K562 (cell line): ENCODE data around the gene ZNF48. TPM values are rescaled to one million over a fixed set of nuclear protein-coding genes. Genes with fewer than 3 reads are reported as not detected.

Experiments used
- ATF1 ChIP-seq, 2 experiments: fragments of 450-650 bp in 1 of 2; IDR thresholded peaks; 2 replicates each; pipeline ENCODE4 v1.6.1; 2016; ENCODE audit warnings: missing compliant biosample characterization in 1 of 2, missing genetic modification characterization in 1 of 2
- BACH1 ChIP-seq: fragments of 200-800 bp; sonication (Bioruptor generic); IDR thresholded peaks from 2 replicates; pipeline ENCODE4 v1.6.1; 2016; ENCODE audit warnings: missing genetic modification characterization, missing compliant biosample characterization
- CXXC5 ChIP-seq: fragments of 250-450 bp; sonication (Bioruptor Pico); IDR thresholded peaks from 2 replicates; pipeline ENCODE4 v1.8.0; 2022; ENCODE audit warnings: inconsistent platforms, mild to moderate bottlenecking, moderate library complexity
- FOXA3 ChIP-seq, 2 experiments: fragments of 450-650 bp in 1 of 2; sonication (generic) in 1 of 2; formaldehyde crosslinking; IDR thresholded peaks in 1 of 2; conservative IDR thresholded peaks in 1 of 2; 2 replicates each; pipeline versions ENCODE4 v1.4.0 to v1.8.0; 2020 to 2022; ENCODE audit warnings: mild to moderate bottlenecking in 2 of 2, missing genetic modification reagents in 1 of 2
- HDAC6 ChIP-seq: IDR thresholded peaks from 2 replicates; pipeline ENCODE4 v1.6.1; 2012; ENCODE audit warnings: low read depth, mild to moderate bottlenecking, control low read depth, inconsistent platforms, low read length, moderate library complexity
- NONO ChIP-seq, 2 experiments: fragments of 200-400 bp in 1 of 2; fragments of 450-650 bp in 1 of 2; formaldehyde crosslinking in 1 of 2; IDR thresholded peaks; 2 replicates each; pipeline ENCODE4 v1.6.1; 2017; ENCODE audit warnings: low read depth in 2 of 2, mild to moderate bottlenecking in 2 of 2, moderate library complexity in 2 of 2, low read length in 1 of 2
- PHB ChIP-seq: fragments of 250-450 bp; sonication (Bioruptor Pico); IDR thresholded peaks from 2 replicates; pipeline ENCODE4 v1.5.0; 2021
- RBM14 ChIP-seq: fragments of 200-400 bp; formaldehyde crosslinking; IDR thresholded peaks from 2 replicates; pipeline ENCODE4 v1.6.1; 2018; ENCODE audit warnings: low read depth, mild to moderate bottlenecking, low read length, moderate library complexity, borderline replicate concordance; ENCODE audit not compliant: insufficient read depth
- ZC3H4 ChIP-seq: sonication (generic); formaldehyde crosslinking; IDR thresholded peaks from 2 replicates; pipeline ENCODE4 v1.9.0; 2021; ENCODE audit warnings: missing genetic modification reagents, borderline replicate concordance
- ZNF586 ChIP-seq: fragments of 450-650 bp; formaldehyde crosslinking; conservative IDR thresholded peaks from 2 replicates; pipeline ENCODE4 v1.4.0; 2020; ENCODE audit warnings: mild to moderate bottlenecking, moderate library complexity
- ZNF764 ChIP-seq: fragments of 250-450 bp; sonication (Bioruptor Pico); IDR thresholded peaks from 2 replicates; pipeline ENCODE4 v1.4.0; 2020; ENCODE audit warnings: low read depth, mild to moderate bottlenecking, moderate library complexity
- ZNF830 ChIP-seq: fragments of 250-450 bp; sonication (Bioruptor Pico); IDR thresholded peaks from 2 replicates; pipeline ENCODE4 v1.5.0; 2021; ENCODE audit warnings: mild to moderate bottlenecking
- polyA plus RNA-seq, 8 experiments: library from polyadenylated mRNA; depleted of rRNA in 4 of 8; stranded (reverse) in 5 of 8; unstranded in 3 of 8; fragments of >200 nt; fragmentation: Nextera tagmentation in 2 of 8; fragmentation: Illumina TruSeq in 1 of 8; extraction: Ambion mirVana in 2 of 8; extraction: Trizol in 1 of 8; gene quantifications; 2 replicates each; pipeline versions ENCODE4 v1.2.1 to v1.2.3, GENCODE V29; 2011 to 2014; ENCODE audit warnings: inconsistent platforms in 1 of 8, missing spikeins in 1 of 8
- total RNA-seq, 7 experiments: library from RNA; depleted of rRNA in 6 of 7; stranded (reverse); fragments of >200 nt in 6 of 7; fragmentation: Illumina TruSeq in 2 of 7; extraction: Trizol in 2 of 7; gene quantifications; 2 replicates each; pipeline versions ENCODE4 v1.2.1 to v1.2.3, GENCODE V29; 2011 to 2021; ENCODE audit warnings: low replicate concordance in 1 of 7
- TF ChIP-seq, protein P1 (sequence below): fragments of 450-650 bp; formaldehyde crosslinking; IDR thresholded peaks from 2 replicates; pipeline ENCODE4 v1.4.0; 2020; ENCODE audit warnings: mild to moderate bottlenecking, moderate library complexity
- TF ChIP-seq, protein P2 (sequence below): fragments of 450-650 bp; IDR thresholded peaks from 2 replicates; pipeline ENCODE4 v1.6.1; 2018; ENCODE audit not compliant: partially characterized antibody
- TF ChIP-seq, protein P3 (sequence below): sonication (generic); formaldehyde crosslinking; IDR thresholded peaks from 2 replicates; pipeline ENCODE4 v1.8.0; 2022; ENCODE audit warnings: missing genetic modification reagents, mild to moderate bottlenecking, borderline replicate concordance
- TF ChIP-seq, protein P4 (sequence below): fragments of 250-450 bp; sonication (Bioruptor Pico); IDR thresholded peaks from 2 replicates; pipeline ENCODE4 v1.8.0; 2022; ENCODE audit warnings: inconsistent platforms
- TF ChIP-seq, protein P5 (sequence below): IDR thresholded peaks from 2 replicates; pipeline ENCODE4 v1.6.1; 2011; ENCODE audit not compliant: insufficient read length; ENCODE audit errors: extremely low read depth

The ZNF48 gene
- total and polyA plus RNA-seq, 9 of the 15 experiments (the other 6 are each of a cell fraction or from before 2014, with no cell fraction given) = 0.38 to 11.6 (median 4.7) TPM

DNA sequence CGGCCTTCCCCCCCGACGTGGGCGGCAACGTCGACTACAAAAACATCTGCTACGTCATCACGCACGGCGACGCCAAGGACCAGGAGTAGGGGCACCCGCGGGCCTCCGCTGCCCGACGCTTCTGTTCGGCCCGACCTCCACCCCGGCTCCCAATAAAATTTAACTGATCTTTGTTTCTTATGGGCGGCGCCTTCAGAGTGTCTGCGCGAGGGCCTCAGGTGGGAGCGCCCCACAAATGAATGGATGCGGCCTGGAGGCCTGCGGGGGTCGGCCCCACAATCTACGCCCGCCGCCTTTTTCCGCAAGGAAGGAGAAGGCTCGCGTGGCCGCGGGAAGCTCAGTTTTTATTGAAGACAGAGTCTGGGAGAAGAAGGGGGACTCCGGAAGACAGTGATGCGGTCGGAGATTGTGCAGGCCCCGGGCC is 17.4 kb upstream of the ZNF48 start (continued):
- TF ChIP-seq, protein P1, sequence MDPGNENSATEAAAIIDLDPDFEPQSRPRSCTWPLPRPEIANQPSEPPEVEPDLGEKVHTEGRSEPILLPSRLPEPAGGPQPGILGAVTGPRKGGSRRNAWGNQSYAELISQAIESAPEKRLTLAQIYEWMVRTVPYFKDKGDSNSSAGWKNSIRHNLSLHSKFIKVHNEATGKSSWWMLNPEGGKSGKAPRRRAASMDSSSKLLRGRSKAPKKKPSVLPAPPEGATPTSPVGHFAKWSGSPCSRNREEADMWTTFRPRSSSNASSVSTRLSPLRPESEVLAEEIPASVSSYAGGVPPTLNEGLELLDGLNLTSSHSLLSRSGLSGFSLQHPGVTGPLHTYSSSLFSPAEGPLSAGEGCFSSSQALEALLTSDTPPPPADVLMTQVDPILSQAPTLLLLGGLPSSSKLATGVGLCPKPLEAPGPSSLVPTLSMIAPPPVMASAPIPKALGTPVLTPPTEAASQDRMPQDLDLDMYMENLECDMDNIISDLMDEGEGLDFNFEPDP = no peak
- TF ChIP-seq ZNF830 (0 out of 2 replicates have a peak, but pooled peaks have one; percentile 54), HDAC6 (no peak), FOXA3 (CRISPR knock-in tag; conservative IDR thresholded peaks at IDR 0.05 in 1 of 2, IDR thresholded peaks at IDR 0.05 in 1 of 2) (no peak), ZC3H4 (no peak), ZNF586 (CRISPR knock-in tag) (no peak), CXXC5 (peak; percentile 65), ATF1 (CRISPR knock-in tag; IDR thresholded peaks at IDR 0.05) (peak; percentile 60; the same call in 1 of the 2 replicates), ATF1 (tag; IDR thresholded peaks at IDR 0.05) (peak; percentile 96), ZNF764 (no peak), RBM14 (no peak), PHB (CRISPR knock-in tag) (no peak), BACH1 (peak; percentile 52; the same call in 1 of the 2 replicates), NONO (IDR thresholded peaks at IDR 0.05; ENCODE audit: low read depth in 2 of 2, low read length in 1 of 2) (no peak)
- TF ChIP-seq, protein P2, sequence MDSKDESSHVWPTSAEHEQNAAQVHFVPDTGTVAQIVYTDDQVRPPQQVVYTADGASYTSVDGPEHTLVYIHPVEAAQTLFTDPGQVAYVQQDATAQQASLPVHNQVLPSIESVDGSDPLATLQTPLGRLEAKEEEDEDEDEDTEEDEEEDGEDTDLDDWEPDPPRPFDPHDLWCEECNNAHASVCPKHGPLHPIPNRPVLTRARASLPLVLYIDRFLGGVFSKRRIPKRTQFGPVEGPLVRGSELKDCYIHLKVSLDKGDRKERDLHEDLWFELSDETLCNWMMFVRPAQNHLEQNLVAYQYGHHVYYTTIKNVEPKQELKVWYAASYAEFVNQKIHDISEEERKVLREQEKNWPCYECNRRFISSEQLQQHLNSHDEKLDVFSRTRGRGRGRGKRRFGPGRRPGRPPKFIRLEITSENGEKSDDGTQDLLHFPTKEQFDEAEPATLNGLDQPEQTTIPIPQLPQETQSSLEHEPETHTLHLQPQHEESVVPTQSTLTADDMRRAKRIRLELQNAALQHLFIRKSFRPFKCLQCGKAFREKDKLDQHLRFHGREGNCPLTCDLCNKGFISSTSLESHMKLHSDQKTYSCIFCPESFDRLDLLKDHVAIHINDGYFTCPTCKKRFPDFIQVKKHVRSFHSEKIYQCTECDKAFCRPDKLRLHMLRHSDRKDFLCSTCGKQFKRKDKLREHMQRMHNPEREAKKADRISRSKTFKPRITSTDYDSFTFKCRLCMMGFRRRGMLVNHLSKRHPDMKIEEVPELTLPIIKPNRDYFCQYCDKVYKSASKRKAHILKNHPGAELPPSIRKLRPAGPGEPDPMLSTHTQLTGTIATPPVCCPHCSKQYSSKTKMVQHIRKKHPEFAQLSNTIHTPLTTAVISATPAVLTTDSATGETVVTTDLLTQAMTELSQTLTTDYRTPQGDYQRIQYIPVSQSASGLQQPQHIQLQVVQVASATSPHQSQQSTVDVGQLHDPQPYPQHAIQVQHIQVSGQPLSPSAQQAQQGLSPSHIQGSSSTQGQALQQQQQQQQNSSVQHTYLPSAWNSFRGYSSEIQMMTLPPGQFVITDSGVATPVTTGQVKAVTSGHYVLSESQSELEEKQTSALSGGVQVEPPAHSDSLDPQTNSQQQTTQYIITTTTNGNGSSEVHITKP = peak; percentile 76
- TF ChIP-seq, protein P3, sequence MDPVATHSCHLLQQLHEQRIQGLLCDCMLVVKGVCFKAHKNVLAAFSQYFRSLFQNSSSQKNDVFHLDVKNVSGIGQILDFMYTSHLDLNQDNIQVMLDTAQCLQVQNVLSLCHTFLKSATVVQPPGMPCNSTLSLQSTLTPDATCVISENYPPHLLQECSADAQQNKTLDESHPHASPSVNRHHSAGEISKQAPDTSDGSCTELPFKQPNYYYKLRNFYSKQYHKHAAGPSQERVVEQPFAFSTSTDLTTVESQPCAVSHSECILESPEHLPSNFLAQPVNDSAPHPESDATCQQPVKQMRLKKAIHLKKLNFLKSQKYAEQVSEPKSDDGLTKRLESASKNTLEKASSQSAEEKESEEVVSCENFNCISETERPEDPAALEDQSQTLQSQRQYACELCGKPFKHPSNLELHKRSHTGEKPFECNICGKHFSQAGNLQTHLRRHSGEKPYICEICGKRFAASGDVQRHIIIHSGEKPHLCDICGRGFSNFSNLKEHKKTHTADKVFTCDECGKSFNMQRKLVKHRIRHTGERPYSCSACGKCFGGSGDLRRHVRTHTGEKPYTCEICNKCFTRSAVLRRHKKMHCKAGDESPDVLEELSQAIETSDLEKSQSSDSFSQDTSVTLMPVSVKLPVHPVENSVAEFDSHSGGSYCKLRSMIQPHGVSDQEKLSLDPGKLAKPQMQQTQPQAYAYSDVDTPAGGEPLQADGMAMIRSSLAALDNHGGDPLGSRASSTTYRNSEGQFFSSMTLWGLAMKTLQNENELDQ (CRISPR knock-in tag) = no peak
- TF ChIP-seq, protein P4, sequence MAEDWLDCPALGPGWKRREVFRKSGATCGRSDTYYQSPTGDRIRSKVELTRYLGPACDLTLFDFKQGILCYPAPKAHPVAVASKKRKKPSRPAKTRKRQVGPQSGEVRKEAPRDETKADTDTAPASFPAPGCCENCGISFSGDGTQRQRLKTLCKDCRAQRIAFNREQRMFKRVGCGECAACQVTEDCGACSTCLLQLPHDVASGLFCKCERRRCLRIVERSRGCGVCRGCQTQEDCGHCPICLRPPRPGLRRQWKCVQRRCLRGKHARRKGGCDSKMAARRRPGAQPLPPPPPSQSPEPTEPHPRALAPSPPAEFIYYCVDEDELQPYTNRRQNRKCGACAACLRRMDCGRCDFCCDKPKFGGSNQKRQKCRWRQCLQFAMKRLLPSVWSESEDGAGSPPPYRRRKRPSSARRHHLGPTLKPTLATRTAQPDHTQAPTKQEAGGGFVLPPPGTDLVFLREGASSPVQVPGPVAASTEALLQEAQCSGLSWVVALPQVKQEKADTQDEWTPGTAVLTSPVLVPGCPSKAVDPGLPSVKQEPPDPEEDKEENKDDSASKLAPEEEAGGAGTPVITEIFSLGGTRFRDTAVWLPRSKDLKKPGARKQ = no peak
- TF ChIP-seq, protein P5, sequence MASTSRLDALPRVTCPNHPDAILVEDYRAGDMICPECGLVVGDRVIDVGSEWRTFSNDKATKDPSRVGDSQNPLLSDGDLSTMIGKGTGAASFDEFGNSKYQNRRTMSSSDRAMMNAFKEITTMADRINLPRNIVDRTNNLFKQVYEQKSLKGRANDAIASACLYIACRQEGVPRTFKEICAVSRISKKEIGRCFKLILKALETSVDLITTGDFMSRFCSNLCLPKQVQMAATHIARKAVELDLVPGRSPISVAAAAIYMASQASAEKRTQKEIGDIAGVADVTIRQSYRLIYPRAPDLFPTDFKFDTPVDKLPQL = no peak
